Esophagus muscularis mucosa (tissue), 4 donors: ENCODE results near the gene CDC37.

ENCODE experiments used
- CTCF ChIP-seq, 3 experiments: fragments of 200-600 bp in 2 of 3; fragments of 450-650 bp in 1 of 3; sonication (generic) in 2 of 3; IDR thresholded peaks; one replicate each; pipeline ENCODE4 v1.5.1; 2017 to 2019; ENCODE audit warnings: antibody characterized with exemption in 3 of 3, mild to moderate bottlenecking in 2 of 3, moderate library complexity in 1 of 3
- EP300 ChIP-seq: sonication (generic); formaldehyde crosslinking; IDR thresholded peaks from one replicate; pipeline ENCODE4 v1.6.1; 2017; ENCODE audit warnings: antibody characterized with exemption
- POLR2A ChIP-seq: fragments of 450-650 bp; IDR thresholded peaks from one replicate; pipeline ENCODE4 v1.6.1; 2017; ENCODE audit warnings: antibody characterized with exemption, moderate library complexity, mild to moderate bottlenecking, low read depth
- POLR2AphosphoS5 ChIP-seq, 2 donors: sonication (generic); formaldehyde crosslinking; IDR thresholded peaks; one replicate each; pipeline ENCODE4 v1.6.1; 2017; ENCODE audit warnings: antibody characterized with exemption in 2 of 2

- TF ChIP-seq CTCF (IDR thresholded peaks at IDR 0.05) (no peak), POLR2AphosphoS5 (IDR thresholded peaks at IDR 0.05) (no peak), EP300 (no peak), POLR2A (no peak)
Measured at GRCh38 chr19:10374931-10375330, 28.4 kb downstream of the CDC37 start.
